Measurements from ENCODE around the gene LUZP1.

DNA sequence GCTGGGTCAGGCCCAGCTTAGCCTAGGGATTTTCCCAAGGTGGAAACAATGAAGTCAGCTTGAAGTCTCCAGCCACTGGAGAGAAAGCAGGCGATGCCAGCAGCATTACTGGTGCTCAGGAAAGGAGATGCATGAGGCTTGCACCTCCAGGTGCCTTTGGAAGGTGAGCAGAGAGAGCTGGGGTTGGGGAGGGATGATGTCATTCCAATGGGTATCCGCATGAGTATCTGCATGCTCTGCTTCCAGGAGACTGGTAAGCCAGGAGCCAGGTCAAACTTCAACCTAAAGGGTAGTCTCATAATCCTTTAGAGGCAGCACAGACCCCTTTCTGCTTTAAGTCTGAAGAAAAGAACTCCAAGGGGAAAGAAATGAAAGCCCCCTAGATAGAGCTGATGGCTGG lies 80.6 kb downstream of the LUZP1 start:
- TF ChIP-seq, protein P1, sequence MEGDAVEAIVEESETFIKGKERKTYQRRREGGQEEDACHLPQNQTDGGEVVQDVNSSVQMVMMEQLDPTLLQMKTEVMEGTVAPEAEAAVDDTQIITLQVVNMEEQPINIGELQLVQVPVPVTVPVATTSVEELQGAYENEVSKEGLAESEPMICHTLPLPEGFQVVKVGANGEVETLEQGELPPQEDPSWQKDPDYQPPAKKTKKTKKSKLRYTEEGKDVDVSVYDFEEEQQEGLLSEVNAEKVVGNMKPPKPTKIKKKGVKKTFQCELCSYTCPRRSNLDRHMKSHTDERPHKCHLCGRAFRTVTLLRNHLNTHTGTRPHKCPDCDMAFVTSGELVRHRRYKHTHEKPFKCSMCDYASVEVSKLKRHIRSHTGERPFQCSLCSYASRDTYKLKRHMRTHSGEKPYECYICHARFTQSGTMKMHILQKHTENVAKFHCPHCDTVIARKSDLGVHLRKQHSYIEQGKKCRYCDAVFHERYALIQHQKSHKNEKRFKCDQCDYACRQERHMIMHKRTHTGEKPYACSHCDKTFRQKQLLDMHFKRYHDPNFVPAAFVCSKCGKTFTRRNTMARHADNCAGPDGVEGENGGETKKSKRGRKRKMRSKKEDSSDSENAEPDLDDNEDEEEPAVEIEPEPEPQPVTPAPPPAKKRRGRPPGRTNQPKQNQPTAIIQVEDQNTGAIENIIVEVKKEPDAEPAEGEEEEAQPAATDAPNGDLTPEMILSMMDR (IDR thresholded peaks at IDR 0.05), result no peak
- TF ChIP-seq POLR2A (IDR thresholded peaks at IDR 0.05), result no peak
